Astrocyte (in vitro differentiated cells and primary cell): ENCODE results near the gene UBE2J2. TPM values are rescaled to one million over a fixed set of nuclear protein-coding genes. Genes with fewer than 3 reads are reported as not detected.

Experiments
- DNase-seq: peaks from one replicate; pipeline ENCODE4 v3.0.0-alpha.2; 2010; ENCODE audit warnings: low read depth
- FAIRE-seq: peaks from 2 replicates; lab custom pipeline; 2011; peaks lifted over from hg19 to GRCh38; lab: Jason Lieb, UNC
- H2AFZ ChIP-seq: 2 replicates; pipeline ENCODE4 v1.6.0; 2012; ENCODE audit warnings: low read depth, low read length, inconsistent platforms
- H3K27ac ChIP-seq: 2 replicates; pipeline ENCODE4 v1.5.1; 2011; ENCODE audit warnings: low read depth, low read length, inconsistent platforms
- H3K27me3 ChIP-seq: 2 replicates; pipeline ENCODE4 v1.6.0; 2011; ENCODE audit warnings: low read length, inconsistent platforms; ENCODE audit not compliant: insufficient read depth
- H3K36me3 ChIP-seq: 2 replicates; pipeline ENCODE4 v1.5.1; 2011; ENCODE audit warnings: low read length, inconsistent platforms; ENCODE audit not compliant: insufficient read depth
- H3K4me1 ChIP-seq: 2 replicates; pipeline ENCODE4 v1.5.1; 2011; ENCODE audit warnings: low read length, inconsistent platforms; ENCODE audit not compliant: insufficient read depth
- H3K4me2 ChIP-seq: 2 replicates; pipeline ENCODE4 v1.6.0; 2012; ENCODE audit warnings: low read length, inconsistent platforms
- H3K4me3 ChIP-seq: 2 replicates; pipeline ENCODE4 v1.5.1; 2011; ENCODE audit warnings: low read depth, mild to moderate bottlenecking, low read length, inconsistent platforms; ENCODE audit not compliant: insufficient read depth
- H3K79me2 ChIP-seq: 2 replicates; pipeline ENCODE4 v1.6.0; 2012; ENCODE audit warnings: mild to moderate bottlenecking, low read length, inconsistent platforms; ENCODE audit not compliant: insufficient read depth
- H3K9ac ChIP-seq: 2 replicates; pipeline ENCODE4 v1.6.0; 2012; ENCODE audit warnings: mild to moderate bottlenecking, low read length, inconsistent platforms
- H3K9me3 ChIP-seq: 2 replicates; pipeline ENCODE4 v1.5.1; 2012; ENCODE audit warnings: low read depth, mild to moderate bottlenecking, low read length, inconsistent platforms; ENCODE audit not compliant: insufficient read depth
- H4K20me1 ChIP-seq: 2 replicates; pipeline ENCODE4 v1.6.0; 2012; ENCODE audit warnings: low read length, inconsistent platforms; ENCODE audit not compliant: insufficient read depth
- H3K27ac Mint-ChIP-seq: one replicate; pipeline ENCODE4 v1.8.0; 2021; ENCODE audit warnings: mild to moderate bottlenecking, mixed read lengths; ENCODE audit not compliant: unreplicated experiment
- H3K27me3 Mint-ChIP-seq: one replicate; pipeline ENCODE4 v1.8.0; 2021; ENCODE audit warnings: low read depth, mixed read lengths; ENCODE audit not compliant: unreplicated experiment
- H3K36me3 Mint-ChIP-seq: one replicate; pipeline ENCODE4 v1.8.0; 2021; ENCODE audit warnings: low read depth, mixed read lengths; ENCODE audit not compliant: unreplicated experiment
- H3K4me1 Mint-ChIP-seq: one replicate; pipeline ENCODE4 v1.8.0; 2021; ENCODE audit warnings: low read depth, mixed read lengths; ENCODE audit not compliant: unreplicated experiment
- H3K4me3 Mint-ChIP-seq: one replicate; pipeline ENCODE4 v1.8.0; 2021; ENCODE audit warnings: mild to moderate bottlenecking, moderate library complexity, mixed read lengths; ENCODE audit not compliant: unreplicated experiment
- H3K9me3 Mint-ChIP-seq: one replicate; pipeline ENCODE4 v1.8.0; 2021; ENCODE audit warnings: mild to moderate bottlenecking, mixed read lengths; ENCODE audit not compliant: unreplicated experiment
- EZH2 ChIP-seq: IDR thresholded peaks from 2 replicates; pipeline ENCODE4 v1.6.1; 2012; ENCODE audit warnings: mild to moderate bottlenecking, low read length, inconsistent platforms; ENCODE audit not compliant: insufficient read depth
- total RNA-seq: library from RNA; stranded (reverse); gene quantifications from 2 replicates; pipeline ENCODE4 v1.2.1, GENCODE V29; 2021
- TF ChIP-seq, protein P1 (sequence below): IDR thresholded peaks from 2 replicates; pipeline ENCODE4 v1.5.1; 2011; ENCODE audit warnings: low read depth, mild to moderate bottlenecking, inconsistent platforms, low read length, moderate library complexity; ENCODE audit not compliant: insufficient read depth

Gene UBE2J2
- total RNA-seq, 1 donor from 2014 or later: 67.4 TPM

DNA sequence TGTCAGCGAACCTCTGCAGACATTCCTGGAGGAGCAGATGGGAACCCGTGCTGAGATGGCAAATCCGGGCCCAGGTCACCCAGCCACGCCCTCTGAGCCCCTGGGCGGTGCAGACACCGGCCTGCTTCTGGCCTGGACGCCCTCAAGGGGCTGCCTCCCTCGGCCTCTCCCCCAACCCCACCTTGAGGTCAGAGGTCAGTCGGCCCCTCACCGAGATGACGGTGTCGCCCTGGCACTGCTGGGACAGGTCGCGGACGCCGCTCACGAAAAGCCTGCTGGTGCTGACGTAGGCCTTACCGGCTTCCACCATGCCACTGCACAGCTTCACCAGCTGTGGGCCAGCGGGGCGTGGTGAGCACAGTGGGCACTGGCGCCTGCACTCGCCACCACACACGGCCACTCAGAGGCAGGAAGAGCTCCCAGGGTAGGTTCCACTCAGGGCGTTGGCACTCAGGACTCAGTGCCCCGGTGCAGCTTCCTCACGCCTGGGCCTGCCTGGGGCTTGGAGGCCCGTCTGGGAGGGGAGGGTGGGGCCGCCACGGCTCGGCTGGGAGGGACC, 29.4 kb upstream of the UBE2J2 start:
- Histone ChIP-seq H3K36me3 (no peaks in the 10 kb centered on the region), H3K27ac (no peak overlapping the region), H3K4me3 (no peak overlapping the region), H3K79me2 (peaks cover 44% of the 10 kb centered on the region), H3K4me1 (peaks cover 31% of the 10 kb centered on the region), H2AFZ (no peak overlapping the region), H3K9ac (no peak overlapping the region), H4K20me1 (peaks cover 73% of the 10 kb centered on the region), H3K9me3 (no peaks in the 10 kb centered on the region), H3K27me3 (no peaks in the 10 kb centered on the region), H3K4me2 (no peak overlapping the region)
- Mint-ChIP-seq H3K36me3 (peaks cover 4% of the 10 kb centered on the region), H3K27me3 (no peaks in the 10 kb centered on the region), H3K4me1 (peaks cover 8% of the 10 kb centered on the region), H3K9me3 (no peaks in the 10 kb centered on the region), H3K4me3 (no peak overlapping the region), H3K27ac (no peak overlapping the region)
- TF ChIP-seq, protein P1, sequence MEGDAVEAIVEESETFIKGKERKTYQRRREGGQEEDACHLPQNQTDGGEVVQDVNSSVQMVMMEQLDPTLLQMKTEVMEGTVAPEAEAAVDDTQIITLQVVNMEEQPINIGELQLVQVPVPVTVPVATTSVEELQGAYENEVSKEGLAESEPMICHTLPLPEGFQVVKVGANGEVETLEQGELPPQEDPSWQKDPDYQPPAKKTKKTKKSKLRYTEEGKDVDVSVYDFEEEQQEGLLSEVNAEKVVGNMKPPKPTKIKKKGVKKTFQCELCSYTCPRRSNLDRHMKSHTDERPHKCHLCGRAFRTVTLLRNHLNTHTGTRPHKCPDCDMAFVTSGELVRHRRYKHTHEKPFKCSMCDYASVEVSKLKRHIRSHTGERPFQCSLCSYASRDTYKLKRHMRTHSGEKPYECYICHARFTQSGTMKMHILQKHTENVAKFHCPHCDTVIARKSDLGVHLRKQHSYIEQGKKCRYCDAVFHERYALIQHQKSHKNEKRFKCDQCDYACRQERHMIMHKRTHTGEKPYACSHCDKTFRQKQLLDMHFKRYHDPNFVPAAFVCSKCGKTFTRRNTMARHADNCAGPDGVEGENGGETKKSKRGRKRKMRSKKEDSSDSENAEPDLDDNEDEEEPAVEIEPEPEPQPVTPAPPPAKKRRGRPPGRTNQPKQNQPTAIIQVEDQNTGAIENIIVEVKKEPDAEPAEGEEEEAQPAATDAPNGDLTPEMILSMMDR: no peak
- no peak for TF ChIP-seq EZH2
- FAIRE-seq: no peak
- no peak for DNase-seq

DNA sequence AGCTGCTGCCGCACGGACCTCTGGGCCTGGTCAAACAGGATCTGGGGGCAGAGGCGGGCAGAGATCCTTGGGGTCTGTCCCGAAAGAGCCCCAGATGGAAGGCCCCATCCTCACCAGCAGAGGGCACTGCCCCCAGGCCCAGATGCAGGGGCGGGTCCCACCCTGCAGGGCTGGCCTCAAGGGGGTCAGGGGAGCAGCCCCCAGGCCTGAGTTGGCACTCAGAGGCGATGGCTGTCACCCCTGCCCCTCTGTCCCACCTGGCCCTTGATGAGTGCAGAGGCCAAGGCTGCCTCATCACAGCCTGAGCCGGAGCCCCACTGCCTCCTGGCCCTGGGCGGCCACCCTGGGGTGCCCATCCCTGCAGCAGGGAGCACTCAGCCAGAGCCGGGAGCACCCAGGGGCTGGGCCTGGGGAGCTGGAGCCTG, 28.4 kb upstream of the UBE2J2 start:
- no peaks in the 10 kb centered on the region for H3K36me3 ChIP-seq
- FAIRE-seq: no peak

DNA sequence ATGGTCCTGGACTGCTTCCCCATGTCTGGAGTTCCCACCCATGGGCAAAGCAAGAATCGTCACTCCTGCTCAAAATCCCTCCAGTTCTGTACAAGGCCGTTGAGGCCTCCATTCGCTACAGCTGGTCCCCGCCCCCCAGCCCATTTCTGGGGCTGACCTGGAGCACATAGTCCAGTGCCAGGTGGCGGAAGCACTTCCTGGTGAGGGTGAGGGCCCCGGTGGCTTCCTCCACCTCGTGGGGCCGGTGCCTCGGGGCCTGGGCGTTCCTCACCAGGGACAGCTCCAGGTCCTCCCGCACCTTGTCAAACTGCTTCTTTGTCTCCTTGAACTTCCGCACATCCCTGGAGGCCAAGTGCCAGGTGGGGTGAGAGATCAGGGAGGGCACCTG, 26.7 kb upstream of the UBE2J2 start:
- H3K4me3 Mint-ChIP-seq: no peak overlapping the region

More for the DNA sequence above, 28.4 kb upstream of the UBE2J2 start:
- no peak overlapping the region for H3K4me3 ChIP-seq
- no peaks in the 10 kb centered on the region for H3K27me3 Mint-ChIP-seq
- H3K27me3 ChIP-seq: no peaks in the 10 kb centered on the region
- H3K9ac ChIP-seq: no peak overlapping the region
- no peak overlapping the region for H3K27ac ChIP-seq
- H3K4me1 Mint-ChIP-seq: peaks cover 8% of the 10 kb centered on the region
- H3K79me2 ChIP-seq: peaks cover 37% of the 10 kb centered on the region
- no peak overlapping the region for H2AFZ ChIP-seq
- H3K9me3 Mint-ChIP-seq: no peaks in the 10 kb centered on the region
- H3K27ac Mint-ChIP-seq: no peak overlapping the region
- H3K4me3 Mint-ChIP-seq: no peak overlapping the region
- H4K20me1 ChIP-seq: peaks cover 71% of the 10 kb centered on the region
- no peak overlapping the region for H3K4me2 ChIP-seq
- peaks cover 29% of the 10 kb centered on the region for H3K4me1 ChIP-seq
- no peak for TF ChIP-seq EZH2
- TF ChIP-seq, protein P1: no peak
- no peak for DNase-seq
- peaks cover 4% of the 10 kb centered on the region for H3K36me3 Mint-ChIP-seq
- no peaks in the 10 kb centered on the region for H3K9me3 ChIP-seq

More for the DNA sequence above, 26.7 kb upstream of the UBE2J2 start:
- Mint-ChIP-seq H3K4me1 (peaks cover 2% of the 10 kb centered on the region), H3K27ac (peak overlapping the region; percentile 18), H3K27me3 (no peaks in the 10 kb centered on the region), H3K36me3 (no peaks in the 10 kb centered on the region), H3K9me3 (no peaks in the 10 kb centered on the region)
- Histone ChIP-seq H3K27me3 (no peaks in the 10 kb centered on the region), H3K9me3 (no peaks in the 10 kb centered on the region), H3K27ac (no peak overlapping the region), H3K79me2 (peaks cover 21% of the 10 kb centered on the region), H3K4me1 (peaks cover 12% of the 10 kb centered on the region), H4K20me1 (peaks cover 54% of the 10 kb centered on the region), H3K9ac (no peak overlapping the region), H3K4me2 (no peak overlapping the region), H3K36me3 (no peaks in the 10 kb centered on the region), H2AFZ (no peak overlapping the region), H3K4me3 (no peak overlapping the region)
- DNase-seq: no peak
- TF ChIP-seq EZH2: no peak
- TF ChIP-seq, protein P1: no peak
- FAIRE-seq: no peak
